Measurements from ENCODE around the gene PRMT9. TPM values are rescaled to one million over a fixed set of nuclear protein-coding genes. Genes with fewer than 3 reads are reported as not detected.

Gene PRMT9
- total RNA-seq, 4 donors from 2014 or later = 7.3 to 14.1 (median 10.5) TPM

GRCh38 chr4:147696866-147697265 is 12.9 kb upstream of the PRMT9 start:
- no peak for TF ChIP-seq CTCF (IDR thresholded peaks at IDR 0.05; ENCODE audit: low read depth)

- no peak for TF ChIP-seq CTCF (IDR thresholded peaks at IDR 0.05; ENCODE audit: low read depth)
Measured at GRCh38 chr4:147693218-147693617, 9.3 kb upstream of the PRMT9 start.

GRCh38 chr4:147691820-147692219 is 7.9 kb upstream of the PRMT9 start:
- TF ChIP-seq CTCF (IDR thresholded peaks at IDR 0.05; ENCODE audit: low read depth) = no peak

- no peak for TF ChIP-seq CTCF (IDR thresholded peaks at IDR 0.05; ENCODE audit: low read depth)
Measured at GRCh38 chr4:147689067-147689466, 5.1 kb upstream of the PRMT9 start.

- no peak for TF ChIP-seq CTCF (IDR thresholded peaks at IDR 0.05; ENCODE audit: low read depth)
Measured at GRCh38 chr4:147683188-147683591, 773 bp downstream of the PRMT9 start.

GRCh38 chr4:147682755-147683154 is 1.2 kb downstream of the PRMT9 start:
- no peak for TF ChIP-seq CTCF (IDR thresholded peaks at IDR 0.05; ENCODE audit: low read depth)

- no peak for TF ChIP-seq CTCF (IDR thresholded peaks at IDR 0.05; ENCODE audit: low read depth)
Measured at GRCh38 chr4:147678796-147679549, 5.0 kb downstream of the PRMT9 start.
